Activated T-helper 9 cell treated with anti-CD3 and anti-CD28 coated beads, Interleukin-2, amount 50 U/mL, for 16 hours (primary cell): Measurements from ENCODE around the gene AP2A2.

Experiments
- DNase-seq: peaks from one replicate; pipeline ENCODE4 v3.0.0-alpha.2; 2020; ENCODE audit warnings: low read depth

The AP2A2 gene

DNA sequence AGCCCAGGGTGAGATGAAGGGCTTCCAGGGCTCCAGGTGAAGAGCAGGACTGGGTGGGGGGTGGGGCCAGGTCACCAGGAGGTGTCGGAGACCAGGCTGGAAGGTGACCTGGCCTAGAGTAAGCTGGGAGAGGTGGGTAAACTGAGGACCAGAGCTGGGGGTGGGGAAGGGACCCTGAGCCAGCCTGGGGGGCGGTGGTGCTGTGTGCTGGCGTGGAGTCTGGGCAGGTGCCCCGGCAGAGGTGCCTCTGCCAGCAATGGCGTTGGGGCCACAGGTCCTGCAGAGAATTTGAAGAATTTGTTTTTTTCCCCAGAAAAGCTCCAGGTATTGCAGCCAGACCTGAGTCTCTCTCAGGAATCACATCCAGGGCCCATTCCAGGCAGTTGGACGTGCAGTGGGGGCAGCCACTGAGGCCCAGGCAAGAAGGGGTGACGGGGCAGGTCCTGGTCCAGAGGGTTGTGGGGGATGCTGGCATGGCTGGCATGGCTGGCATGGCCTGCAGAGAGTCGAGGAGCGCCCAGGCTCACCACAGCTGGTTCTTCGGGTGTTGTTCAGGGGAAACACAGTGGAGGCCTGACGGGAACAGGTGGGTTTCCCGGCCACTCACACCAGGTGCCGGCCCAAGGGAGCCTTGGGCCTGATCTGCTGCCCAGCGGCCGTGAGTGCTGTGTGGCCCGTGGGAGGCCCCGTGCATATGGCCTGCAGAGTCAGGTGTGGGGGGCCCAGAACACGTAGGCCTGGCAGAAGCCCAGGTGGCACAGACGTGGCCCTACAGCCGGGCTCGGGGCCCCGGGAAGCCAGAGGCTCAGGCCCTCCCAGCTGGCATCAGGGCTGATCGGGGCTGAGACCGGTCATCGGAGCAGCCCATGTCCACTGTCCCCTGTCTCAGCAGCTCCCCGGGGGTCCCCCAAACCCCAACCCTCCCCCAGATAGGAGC lies 117.2 kb downstream of the AP2A2 start:
- DNase-seq: no peak

DNA sequence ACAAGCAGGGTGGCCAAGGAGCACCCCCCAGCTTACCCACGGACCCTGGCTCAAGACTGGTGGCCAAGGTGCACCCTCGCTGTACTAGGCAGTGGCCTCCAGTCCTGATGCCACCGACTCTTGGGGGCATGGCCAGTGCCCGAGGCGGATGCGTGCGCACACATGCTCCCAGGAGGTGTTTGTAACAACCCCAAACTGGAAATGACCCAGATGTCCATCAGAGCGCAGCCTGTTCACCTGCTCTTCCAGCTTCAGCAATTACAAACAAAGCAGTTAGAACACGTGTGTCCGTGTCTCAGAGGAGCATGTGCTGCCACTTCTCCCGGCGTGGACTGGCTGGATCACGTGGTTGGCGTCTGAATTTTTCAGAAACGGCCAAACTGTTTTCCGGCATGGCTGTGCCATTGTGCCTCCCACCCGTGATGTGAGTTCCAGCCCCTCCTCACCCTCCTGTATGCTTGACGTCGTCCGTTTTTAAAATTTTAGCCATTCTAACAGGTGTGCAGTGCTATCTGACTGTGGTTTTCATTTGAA lies 118.0 kb downstream of the AP2A2 start:
- DNase-seq: no peak

DNA sequence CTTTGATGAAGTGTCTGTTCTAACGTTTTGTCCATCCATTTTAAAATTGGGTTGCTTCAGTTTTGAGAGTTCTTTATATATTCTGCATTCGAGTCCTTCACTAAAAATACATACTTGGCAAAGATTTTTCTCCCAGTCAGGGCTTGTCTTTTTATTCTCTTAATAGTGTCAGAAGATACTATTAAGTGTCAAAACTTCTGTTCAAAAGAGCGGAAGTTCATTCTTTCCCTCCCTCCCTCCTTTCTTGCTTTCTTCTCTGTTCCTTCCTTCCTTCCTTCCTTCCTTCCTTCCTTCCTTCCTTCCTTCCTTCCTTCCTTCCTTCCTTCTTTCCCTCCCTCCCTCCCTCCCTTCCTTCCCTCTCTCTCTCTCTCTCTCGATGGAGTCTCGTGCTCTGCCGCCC lies 118.5 kb downstream of the AP2A2 start:
- DNase-seq: no peak

DNA sequence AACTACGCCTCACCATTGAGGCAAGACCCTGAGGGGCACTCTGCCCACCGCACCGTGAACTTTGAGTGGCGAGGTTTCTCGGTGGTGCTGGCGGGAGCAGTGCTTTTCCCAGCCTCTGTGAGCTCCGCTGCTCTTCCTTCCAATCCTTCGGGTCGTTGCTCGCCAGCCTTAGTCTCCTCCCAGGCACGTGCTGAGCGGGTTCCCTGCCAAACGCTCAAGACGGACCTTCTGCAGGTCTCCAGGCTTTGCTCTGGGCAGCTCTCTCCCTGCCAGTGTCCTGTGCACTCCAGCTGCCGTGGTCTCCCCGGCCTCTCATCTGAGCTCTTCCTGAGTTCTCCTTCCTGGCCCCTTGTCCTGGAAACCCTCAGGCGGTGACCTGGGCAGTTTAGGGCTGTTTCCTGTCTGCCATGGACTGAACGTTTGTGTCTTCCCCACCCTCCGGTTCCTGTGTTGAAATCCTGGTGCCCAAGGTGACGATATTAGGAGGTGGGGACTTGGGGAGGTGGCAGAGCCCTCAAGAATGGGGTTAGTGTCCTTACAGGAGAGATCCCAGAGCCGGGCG lies 122.0 kb downstream of the AP2A2 start:
- no peak for DNase-seq

DNA sequence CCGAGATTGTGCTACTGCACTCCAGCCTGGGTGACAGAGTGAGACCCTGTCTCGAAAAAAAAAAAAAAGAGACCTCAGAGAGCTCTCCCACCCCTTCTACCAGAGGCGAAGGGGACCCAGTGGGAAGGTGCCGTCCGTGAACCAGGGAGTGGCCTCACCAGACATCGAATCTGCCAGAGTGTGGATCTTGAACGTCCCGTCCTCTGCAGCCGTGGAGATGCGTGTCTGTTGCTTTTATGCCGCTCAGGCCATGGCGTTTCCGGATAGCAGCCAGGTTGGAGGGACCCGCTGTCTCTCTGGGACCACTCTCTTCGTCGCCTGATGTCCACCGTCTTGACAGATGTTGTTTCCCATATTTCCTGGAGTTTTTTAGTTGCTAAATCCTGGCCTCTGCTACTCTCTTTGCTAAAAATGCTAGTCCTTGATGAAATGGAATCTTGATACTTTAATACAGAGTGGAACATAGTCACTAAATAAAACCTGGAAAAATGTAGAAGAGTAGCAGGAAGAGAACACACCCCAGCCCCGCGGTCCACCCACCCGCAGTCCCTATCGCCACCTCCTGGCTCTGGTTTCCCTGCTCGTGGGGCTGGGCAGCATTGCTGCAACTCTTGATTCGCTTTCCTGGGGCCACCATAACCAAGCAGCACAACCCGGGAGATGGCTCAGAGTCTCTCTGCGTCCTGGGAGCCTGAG lies 122.9 kb downstream of the AP2A2 start:
- no peak for DNase-seq

DNA sequence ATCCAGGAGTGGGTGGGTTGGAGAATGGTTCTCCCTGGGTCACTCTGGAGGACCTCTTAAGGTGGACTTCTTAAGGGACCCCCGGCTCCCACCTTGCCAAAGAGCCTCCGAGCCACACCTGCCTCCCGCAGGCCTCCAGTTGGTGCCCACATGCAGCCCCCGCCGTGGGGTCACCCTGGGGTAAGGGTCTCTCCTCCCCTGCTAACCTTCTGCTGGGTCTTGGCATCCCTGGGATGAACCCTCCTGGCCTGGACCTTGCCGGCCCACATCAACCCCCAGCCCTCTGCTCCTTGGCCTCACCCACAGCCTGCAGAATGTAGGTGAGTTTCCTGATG lies 123.4 kb downstream of the AP2A2 start:
- DNase-seq: no peak

DNA sequence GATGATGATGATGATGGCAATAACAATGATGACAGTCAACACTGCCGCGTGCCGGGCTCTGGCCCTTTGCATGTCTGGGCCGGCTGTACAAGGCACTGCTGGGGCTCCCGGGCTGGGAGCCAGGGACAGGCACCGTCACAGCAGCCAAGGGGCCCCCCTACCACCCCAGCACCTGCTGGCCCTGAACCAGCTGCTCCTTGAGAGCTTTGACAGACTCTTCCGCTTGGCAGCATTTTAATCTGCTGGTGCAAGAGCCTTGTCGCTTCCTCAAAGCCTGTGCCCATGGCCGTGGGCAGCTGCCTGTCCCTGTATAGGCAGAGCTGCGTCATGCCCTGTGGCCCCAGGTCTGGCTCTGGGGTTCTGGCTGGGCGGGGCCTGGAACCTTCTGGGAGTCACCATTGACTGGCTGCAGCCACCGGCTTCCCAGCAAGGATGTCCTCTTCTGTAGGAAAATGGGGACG lies 123.8 kb downstream of the AP2A2 start:
- DNase-seq: no peak

DNA sequence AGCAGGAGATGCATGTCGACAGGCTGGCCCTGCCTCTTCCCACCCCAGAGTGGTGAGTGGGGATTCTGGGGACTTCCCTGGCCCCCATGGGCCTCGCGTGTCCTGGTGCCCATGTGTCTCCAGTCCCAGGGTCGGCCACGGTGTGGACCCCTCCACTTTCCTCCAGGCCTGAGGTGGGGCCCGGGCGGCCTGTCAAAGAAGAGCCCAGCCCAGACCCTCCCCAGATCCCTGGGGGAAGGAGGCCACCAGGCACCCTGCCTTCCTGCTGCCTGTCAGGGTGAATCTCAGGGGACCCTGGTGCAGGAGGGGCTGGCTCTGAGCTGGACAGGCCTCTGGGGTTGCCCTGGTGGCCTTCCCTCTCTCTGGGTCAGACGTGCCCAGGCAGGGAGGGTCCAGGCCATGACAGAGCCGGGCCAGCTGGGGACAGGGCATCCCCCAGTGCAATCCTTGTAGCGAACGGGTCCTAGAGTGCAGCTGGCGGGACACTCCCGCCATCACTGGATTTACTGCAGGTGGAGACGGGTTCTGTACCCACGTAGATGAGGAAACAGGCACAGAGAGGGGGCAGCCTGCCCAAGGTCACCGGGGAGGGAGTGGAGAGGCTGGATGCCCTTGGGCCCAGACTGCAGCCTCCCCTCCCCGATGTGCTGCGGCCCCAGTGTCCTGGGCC lies 124.4 kb downstream of the AP2A2 start:
- DNase-seq: no peak

DNA sequence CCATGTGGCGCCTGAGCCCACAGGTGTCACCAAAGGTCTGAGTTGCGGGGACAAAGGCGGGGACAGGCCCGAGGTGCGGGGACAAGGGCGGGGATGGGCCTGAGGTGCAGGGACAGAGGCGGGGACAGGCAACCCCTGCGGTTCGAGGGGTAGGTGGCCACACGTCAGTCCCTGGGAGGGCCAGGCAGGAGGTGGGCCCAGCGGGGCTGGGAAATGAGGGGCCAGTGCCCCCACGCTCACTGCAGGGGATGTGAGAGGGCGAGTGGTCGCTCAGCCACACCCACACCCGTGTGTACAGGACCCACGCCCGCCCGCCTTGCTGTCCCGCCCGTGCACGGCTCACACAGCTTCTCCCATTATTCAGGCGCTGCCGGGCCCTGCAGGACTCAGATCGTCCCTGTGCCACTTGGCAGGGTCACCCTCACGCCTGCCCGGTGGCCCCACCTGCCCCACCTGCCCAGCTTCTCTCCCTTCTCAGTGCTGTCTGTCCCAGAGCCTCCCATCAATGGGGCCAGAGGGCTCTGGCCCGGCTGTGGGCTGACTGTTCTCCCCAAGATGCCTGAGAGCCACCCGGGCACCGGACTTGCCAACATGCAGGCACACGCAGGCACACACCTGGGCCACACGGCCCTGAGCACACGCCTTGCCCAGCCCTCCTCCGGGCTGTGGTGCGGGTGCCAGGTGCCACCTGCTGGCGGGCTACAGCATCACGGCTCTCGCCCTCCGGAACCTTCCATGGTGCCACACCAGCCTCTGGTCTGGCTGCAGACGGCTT lies 125.1 kb downstream of the AP2A2 start:
- peak; percentile 57 for DNase-seq

DNA sequence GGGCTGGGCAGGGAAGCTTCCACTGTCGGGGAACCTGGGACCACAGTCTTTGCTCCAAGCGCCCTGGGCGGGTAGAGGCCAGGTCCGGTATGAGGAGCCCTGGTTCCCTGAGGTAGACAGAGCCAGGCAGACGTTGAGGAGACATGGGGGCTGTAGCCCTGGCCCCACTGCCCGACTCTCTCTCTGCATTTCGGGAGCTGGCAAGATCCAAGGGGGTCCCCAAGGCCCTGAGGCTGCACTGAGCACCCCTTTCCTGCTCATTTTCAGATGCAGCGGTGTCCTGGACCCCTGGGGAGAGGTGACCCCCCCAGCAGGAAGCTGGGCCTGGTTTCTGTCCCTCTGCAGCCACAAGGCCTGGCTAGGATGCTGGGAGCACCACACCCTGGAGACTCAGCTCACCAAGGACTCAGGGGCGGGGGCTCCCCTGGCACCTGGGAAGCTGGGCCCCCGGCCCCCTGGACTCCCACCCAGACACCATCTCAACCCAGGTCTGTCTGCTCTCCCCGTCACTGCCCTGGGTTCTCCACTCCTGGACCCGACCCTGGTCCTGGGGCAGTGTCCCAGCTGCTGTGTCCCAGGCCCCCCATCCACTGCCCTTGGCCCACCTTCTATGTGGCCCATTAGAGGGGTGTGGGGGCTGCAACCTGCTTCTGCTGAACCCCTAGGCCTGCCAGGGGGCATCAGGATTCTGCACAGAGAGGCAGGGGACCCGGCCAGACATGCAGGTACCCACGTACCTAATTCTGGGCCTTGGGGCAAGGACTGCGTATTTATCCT lies 125.9 kb downstream of the AP2A2 start:
- no peak for DNase-seq

DNA sequence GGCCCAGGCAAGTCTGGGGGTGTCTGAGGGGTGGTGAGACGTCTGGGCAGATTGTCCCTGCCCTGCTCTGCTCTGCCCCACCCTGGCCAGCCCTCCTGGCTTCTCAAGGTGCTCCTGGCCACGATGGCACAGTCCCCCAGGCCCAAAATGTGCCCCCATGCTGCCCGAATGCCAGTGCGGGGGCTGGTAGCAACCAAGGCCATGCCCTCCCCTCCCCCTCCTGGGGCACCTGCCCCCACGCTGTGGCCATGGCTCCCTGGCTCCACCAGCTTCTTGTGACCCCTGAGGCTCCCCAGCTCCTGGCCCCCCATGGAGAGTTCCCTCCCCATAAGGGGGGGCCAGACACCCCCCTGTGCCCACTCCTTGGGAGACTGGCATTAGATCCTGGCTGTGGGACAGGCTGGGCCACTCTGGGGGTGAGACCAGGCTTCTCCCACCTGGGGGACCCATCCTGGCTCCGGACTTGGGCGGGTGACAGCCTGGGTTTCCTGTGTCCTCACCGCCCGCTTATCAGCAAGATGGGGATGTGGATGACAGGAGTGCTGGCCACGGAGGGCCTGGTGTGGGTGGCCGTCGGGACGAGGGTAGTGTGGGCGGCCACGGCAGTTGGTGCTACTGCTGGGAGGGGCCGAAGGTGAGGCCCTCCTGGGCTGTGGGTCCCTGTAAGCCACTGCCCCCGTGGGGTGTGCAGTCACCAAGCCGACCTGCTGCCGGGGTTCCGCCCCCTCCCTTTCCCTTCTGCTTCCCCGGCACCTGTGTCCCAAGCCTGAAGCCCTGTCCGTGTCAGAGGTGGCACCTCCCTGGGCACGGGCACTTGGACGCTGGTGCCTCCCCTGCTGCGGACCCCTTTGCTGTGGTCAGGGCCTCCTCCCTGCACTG lies 126.7 kb downstream of the AP2A2 start:
- DNase-seq: no peak

DNA sequence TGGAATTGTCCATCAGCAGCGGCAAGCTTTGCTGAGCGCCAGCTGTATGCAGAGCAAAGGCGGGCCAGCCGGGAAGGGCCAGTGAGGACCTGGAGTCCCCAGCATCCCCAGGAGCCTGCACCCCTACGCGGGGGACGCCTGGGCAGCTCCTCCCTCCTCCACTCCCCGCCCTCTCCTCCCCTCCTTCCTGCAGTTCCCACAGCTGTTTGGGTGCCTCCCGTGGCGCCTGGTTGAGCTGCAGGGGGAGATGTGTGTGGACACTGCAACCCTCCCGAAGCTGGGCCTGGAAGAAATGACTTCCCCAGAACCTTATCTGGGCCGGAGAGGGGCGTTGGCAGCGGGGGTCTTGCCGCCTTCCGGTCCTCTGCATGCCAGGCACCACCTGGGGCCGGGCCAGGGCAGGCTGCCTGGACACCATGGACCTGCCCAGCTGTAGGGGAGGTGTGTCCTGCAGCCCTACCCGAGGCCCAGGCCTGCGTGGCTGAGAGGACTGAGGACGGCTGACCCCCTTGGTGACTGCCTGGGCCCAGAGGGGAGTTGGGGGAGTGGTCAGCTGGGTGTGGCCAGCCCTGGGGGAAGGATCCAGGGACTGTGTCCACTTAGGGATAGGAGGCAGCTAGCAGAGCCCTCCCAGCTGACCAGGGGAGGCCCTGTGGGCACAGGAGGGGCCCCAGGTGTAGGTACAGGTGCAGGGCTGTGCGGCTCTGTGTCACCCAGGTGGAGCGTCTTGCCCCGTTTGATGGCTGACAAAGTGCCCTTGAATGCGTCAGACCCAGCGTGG lies 127.6 kb downstream of the AP2A2 start:
- no peak for DNase-seq

DNA sequence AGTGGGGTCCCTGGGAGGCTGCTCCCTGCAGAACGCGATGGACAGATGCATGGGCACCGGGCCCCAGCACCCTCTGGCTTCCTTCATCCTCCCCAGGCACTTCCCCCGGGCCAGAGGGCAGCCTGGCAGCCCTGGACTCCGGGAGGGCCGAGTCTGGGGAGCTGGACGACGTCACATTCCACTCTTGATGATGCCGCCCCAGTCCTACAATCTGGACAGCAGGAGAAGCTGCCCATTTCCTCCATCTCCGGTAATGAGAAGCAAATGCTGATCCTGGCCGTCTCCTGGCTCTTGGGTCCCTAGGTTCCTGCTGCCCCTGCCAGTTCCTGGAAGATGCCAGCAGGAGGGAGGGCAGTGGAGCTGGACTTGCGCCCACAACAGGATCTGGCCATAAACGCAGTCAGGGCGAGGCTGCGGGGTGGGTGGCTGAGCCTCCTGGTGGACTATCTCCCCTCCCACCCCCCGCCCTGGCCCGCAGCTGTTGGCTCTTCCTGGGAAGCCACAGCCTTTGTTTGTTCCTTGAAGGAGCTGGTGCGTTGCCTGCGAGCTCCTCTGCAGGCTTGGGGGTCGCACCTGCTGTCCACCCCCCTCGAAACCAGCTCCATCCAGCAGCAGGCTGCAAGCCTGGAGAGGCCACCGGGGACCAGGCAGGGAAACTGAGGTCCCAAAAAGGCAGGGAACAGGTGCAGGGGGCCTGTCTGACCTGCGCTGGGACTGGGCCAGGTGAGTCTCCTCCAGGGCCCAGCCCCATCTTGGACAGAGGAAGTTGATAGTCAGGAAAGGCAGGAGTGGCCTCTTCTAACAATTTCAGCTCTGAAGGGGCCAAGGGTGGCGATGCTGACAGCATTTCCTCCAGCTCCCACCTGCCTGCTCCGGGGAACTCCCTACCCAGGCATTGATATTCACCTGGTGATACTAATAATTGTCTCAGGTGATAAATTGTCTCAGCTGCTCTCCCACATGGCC lies 128.8 kb downstream of the AP2A2 start:
- no peak for DNase-seq

DNA sequence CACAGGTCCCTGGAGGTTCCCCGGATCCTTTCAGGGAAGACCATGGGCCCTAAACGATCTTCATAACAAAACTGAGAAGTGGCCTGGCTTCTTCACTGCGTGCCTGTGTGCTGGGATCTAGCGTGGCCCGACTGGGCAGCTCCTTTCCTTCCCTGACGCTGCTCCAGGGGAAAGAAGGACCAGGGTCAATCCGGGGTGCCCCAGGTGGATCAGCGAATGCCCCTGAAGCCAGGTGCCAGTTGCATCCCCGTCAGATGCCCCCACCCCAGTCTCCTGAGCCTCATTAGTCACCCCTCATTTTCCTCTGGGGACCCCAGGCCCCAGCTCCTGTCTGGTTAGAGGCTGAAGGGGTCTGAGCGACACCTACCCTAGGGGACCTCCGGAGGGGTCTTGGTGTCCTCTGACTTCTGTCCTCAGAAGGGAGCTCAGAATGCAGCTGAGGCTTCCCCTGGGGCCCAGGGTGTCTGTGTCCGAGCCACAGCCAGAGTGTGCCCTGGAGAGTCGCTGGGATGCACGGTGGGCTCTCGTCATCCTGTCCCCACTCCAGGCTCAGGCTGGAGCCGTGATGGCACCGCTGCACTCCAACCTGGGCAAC lies 129.5 kb downstream of the AP2A2 start:
- no peak for DNase-seq

DNA sequence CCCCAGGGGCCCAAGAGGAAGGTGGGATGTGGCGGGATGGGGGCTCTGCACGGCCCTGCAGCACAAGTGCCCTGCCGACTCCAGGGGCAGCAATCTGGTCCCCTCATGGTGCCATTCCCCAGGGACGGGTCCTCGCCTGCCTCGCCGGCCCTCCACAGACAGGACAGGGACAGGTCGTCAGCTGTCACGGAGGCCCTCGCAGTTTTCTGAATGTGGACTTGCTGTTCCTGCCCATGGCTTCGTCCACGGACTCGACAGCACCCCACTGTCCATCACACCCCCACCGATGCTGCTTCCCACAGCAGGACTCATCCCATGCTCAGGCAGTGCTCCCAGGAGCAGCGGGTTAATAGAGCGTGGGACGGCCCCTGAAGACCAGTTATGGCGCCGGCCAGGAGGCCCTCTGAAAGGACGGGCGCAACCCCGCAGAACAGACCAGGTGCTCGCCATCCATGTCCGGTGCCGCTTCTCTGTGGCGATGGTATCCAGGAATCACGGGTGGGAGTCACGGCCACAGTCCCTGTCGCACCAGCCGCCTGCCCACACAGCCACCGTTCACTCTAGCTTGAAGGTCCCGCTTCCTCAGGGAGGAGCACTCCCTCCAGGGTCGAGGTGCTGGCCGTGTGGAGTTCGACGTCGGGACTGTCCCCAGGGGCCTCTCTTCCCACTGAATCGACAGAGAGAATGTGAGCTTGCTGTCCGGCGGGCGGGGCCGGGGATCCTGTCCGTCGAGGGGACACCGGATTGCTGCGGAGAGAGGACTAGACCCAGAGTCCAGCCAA lies 130.5 kb downstream of the AP2A2 start:
- DNase-seq: no peak

DNA sequence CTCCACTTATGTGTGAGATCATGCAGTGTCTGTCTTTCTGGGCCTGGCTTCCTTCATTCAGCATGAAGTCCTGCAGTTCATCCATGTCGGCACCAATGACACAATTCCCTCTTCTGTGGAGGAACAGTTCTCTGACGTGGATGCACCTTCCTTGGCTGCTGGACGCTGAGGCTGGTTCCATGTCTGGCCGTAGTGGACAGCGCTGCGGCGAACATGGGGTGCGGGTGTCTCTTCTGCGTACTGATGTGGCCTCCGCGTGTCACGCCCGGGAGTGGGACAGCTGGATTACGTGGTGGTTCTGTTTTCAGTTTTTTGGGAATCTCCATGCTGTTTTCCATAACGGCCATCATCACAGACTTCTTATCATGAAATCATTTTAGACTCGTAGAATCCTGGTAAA lies 132.1 kb downstream of the AP2A2 start:
- no peak for DNase-seq
